ENCODE data around the gene RAG1.

DNA sequence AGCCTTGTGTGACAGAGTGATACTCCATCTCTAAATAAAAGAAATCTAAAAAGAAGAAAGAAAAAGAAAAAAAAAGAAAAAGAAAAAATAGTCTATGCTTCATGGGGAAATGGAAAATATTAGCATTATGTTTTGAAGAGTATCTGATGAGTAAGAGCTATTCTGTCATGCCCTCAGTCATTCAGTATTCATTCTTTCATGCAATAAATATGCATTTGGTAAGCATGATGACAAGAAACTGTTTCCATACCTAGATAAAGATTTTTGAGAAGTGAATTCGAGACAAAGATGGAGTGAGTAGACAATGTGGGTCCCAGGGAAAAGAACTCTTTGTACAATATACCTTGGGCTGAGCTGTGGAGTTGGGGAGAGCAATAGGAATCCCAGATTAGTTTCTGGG, 20.3 kb downstream of the RAG1 start:
- TF ChIP-seq, protein P1, sequence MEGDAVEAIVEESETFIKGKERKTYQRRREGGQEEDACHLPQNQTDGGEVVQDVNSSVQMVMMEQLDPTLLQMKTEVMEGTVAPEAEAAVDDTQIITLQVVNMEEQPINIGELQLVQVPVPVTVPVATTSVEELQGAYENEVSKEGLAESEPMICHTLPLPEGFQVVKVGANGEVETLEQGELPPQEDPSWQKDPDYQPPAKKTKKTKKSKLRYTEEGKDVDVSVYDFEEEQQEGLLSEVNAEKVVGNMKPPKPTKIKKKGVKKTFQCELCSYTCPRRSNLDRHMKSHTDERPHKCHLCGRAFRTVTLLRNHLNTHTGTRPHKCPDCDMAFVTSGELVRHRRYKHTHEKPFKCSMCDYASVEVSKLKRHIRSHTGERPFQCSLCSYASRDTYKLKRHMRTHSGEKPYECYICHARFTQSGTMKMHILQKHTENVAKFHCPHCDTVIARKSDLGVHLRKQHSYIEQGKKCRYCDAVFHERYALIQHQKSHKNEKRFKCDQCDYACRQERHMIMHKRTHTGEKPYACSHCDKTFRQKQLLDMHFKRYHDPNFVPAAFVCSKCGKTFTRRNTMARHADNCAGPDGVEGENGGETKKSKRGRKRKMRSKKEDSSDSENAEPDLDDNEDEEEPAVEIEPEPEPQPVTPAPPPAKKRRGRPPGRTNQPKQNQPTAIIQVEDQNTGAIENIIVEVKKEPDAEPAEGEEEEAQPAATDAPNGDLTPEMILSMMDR (IDR thresholded peaks at IDR 0.05; ENCODE audit: control extremely low read depth in 1 of 3, insufficient read depth in 1 of 3, low read depth in 1 of 3, low read length in 3 of 3): no peak
- TF ChIP-seq, protein P2, sequence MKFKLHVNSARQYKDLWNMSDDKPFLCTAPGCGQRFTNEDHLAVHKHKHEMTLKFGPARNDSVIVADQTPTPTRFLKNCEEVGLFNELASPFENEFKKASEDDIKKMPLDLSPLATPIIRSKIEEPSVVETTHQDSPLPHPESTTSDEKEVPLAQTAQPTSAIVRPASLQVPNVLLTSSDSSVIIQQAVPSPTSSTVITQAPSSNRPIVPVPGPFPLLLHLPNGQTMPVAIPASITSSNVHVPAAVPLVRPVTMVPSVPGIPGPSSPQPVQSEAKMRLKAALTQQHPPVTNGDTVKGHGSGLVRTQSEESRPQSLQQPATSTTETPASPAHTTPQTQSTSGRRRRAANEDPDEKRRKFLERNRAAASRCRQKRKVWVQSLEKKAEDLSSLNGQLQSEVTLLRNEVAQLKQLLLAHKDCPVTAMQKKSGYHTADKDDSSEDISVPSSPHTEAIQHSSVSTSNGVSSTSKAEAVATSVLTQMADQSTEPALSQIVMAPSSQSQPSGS (IDR thresholded peaks at IDR 0.05; ENCODE audit: low read length): no peak
- no peak for TF ChIP-seq ASH2L (IDR thresholded peaks at IDR 0.05; ENCODE audit: low read length)
- no peak for TF ChIP-seq POLR2A (IDR thresholded peaks at IDR 0.05; ENCODE audit: control extremely low read depth in 1 of 2, low read depth in 2 of 2, low read length in 2 of 2)
- TF ChIP-seq TEAD4 (IDR thresholded peaks at IDR 0.05; ENCODE audit: low read depth, low read length): no peak
